Ureter (tissue), 1 donor: Measurements from ENCODE around the gene MED17. TPM values are rescaled to one million over a fixed set of nuclear protein-coding genes. Genes with fewer than 3 reads are reported as not detected.
"Not testable (repeated sequence)": the region's sequence is repeated elsewhere in the genome, so short reads cannot be mapped to it uniquely, and the experiment has no call there.

ENCODE experiments used
- DNase-seq: peaks from one replicate; pipeline ENCODE4 v3.0.0-alpha.2; 2020; ENCODE audit warnings: low spot score
- total RNA-seq: library from RNA; stranded (reverse); gene quantifications from one replicate; pipeline ENCODE4 v1.2.4, GENCODE V29; 2023
- donor health status: DM: yes; HTN: yes; CAD: no.

MED17 gene
- total RNA-seq, 1 donor from 2014 or later = 35.5 TPM

GRCh38 chr11:93757924-93758865, 25.9 kb upstream of the MED17 start:
- DNase-seq = no peak

GRCh38 chr11:93759123-93759522, 25.0 kb upstream of the MED17 start:
- DNase-seq = not testable (repeated sequence)

GRCh38 chr11:93761910-93762309, 22.2 kb upstream of the MED17 start:
- DNase-seq = no peak

- DNase-seq = no peak
Observed at GRCh38 chr11:93765551-93765950, 18.5 kb upstream of the MED17 start.

GRCh38 chr11:93766504-93766903, 17.6 kb upstream of the MED17 start:
- no peak for DNase-seq

GRCh38 chr11:93767018-93767417, 17.1 kb upstream of the MED17 start:
- DNase-seq = no peak

GRCh38 chr11:93770160-93770559, 13.9 kb upstream of the MED17 start:
- no peak for DNase-seq

- DNase-seq = no peak
Observed at GRCh38 chr11:93772123-93772522, 12.0 kb upstream of the MED17 start.

- DNase-seq = no peak
Observed at GRCh38 chr11:93773045-93773477, 11.0 kb upstream of the MED17 start.

- DNase-seq = no peak
Observed at GRCh38 chr11:93773601-93774200, 10.4 kb upstream of the MED17 start.

- not testable (repeated sequence) for DNase-seq
Observed at GRCh38 chr11:93774560-93774959, 9.5 kb upstream of the MED17 start.

- no peak for DNase-seq
Observed at GRCh38 chr11:93775289-93775688, 8.8 kb upstream of the MED17 start.

GRCh38 chr11:93783362-93783761, 720 bp upstream of the MED17 start:
- DNase-seq = no peak

- DNase-seq = no peak
Observed at GRCh38 chr11:93783765-93784144, 327 bp upstream of the MED17 start.

- no peak for DNase-seq
Observed at GRCh38 chr11:93784935-93785360, 866 bp downstream of the MED17 start.

GRCh38 chr11:93791493-93791892, 7.4 kb downstream of the MED17 start:
- DNase-seq = no peak

GRCh38 chr11:93796441-93797231, 12.6 kb downstream of the MED17 start:
- DNase-seq = no peak

- DNase-seq = no peak
Observed at GRCh38 chr11:93801366-93801765, 17.3 kb downstream of the MED17 start.

GRCh38 chr11:93804879-93805278, 20.8 kb downstream of the MED17 start:
- DNase-seq = no peak

GRCh38 chr11:93807980-93808379, 23.9 kb downstream of the MED17 start:
- no peak for DNase-seq

- DNase-seq = no peak
Observed at GRCh38 chr11:93813974-93814373, 29.9 kb downstream of the MED17 start.

- DNase-seq = no peak
Observed at GRCh38 chr11:93814966-93815633, 31.0 kb downstream of the MED17 start.
